ENCODE data around the gene ICA1L.

The ICA1L gene

GRCh38 chr2:202780514-202781021 is 91.0 kb downstream of the ICA1L start:
- FAIRE-seq = no peak

- FAIRE-seq = no peak
Observed at GRCh38 chr2:202778217-202778616, 93.3 kb downstream of the ICA1L start.

- FAIRE-seq = no peak
Observed at GRCh38 chr2:202774104-202774503, 97.5 kb downstream of the ICA1L start.

- no peak for FAIRE-seq
Observed at GRCh38 chr2:202773301-202773973, 98.1 kb downstream of the ICA1L start.

- FAIRE-seq = no peak
Observed at GRCh38 chr2:202771741-202772460, 99.7 kb downstream of the ICA1L start.

GRCh38 chr2:202771336-202771735 is 100.2 kb downstream of the ICA1L start:
- no peak for FAIRE-seq

- FAIRE-seq = no peak
Observed at GRCh38 chr2:202769201-202769600, 102.4 kb downstream of the ICA1L start.

- no peak for FAIRE-seq
Observed at GRCh38 chr2:202768273-202768672, 103.3 kb downstream of the ICA1L start.

- FAIRE-seq = no peak
Observed at GRCh38 chr2:202765436-202765835, 106.1 kb downstream of the ICA1L start.

GRCh38 chr2:202764991-202765390 is 106.6 kb downstream of the ICA1L start:
- FAIRE-seq = no peak

GRCh38 chr2:202763916-202764315 is 107.7 kb downstream of the ICA1L start:
- no peak for FAIRE-seq

- FAIRE-seq = no peak
Observed at GRCh38 chr2:202762556-202762955, 109.0 kb downstream of the ICA1L start.

GRCh38 chr2:202760848-202761247 is 110.7 kb downstream of the ICA1L start:
- no peak for FAIRE-seq

- no peak for FAIRE-seq
Observed at GRCh38 chr2:202758604-202759003, 113.0 kb downstream of the ICA1L start.

GRCh38 chr2:202758128-202758527 is 113.4 kb downstream of the ICA1L start:
- no peak for FAIRE-seq

- no peak for FAIRE-seq
Observed at GRCh38 chr2:202757339-202757738, 114.2 kb downstream of the ICA1L start.

GRCh38 chr2:202756598-202756997 is 115.0 kb downstream of the ICA1L start:
- no peak for FAIRE-seq

GRCh38 chr2:202754936-202755335 is 116.6 kb downstream of the ICA1L start:
- no peak for FAIRE-seq

GRCh38 chr2:202752071-202752470 is 119.5 kb downstream of the ICA1L start:
- FAIRE-seq = no peak

GRCh38 chr2:202750763-202751427 is 120.7 kb downstream of the ICA1L start:
- FAIRE-seq = no peak

- no peak for FAIRE-seq
Observed at GRCh38 chr2:202749477-202749876, 122.1 kb downstream of the ICA1L start.

- no peak for FAIRE-seq
Observed at GRCh38 chr2:202743613-202744012, 128.0 kb downstream of the ICA1L start.

- no peak for FAIRE-seq
Observed at GRCh38 chr2:202736826-202737225, 134.7 kb downstream of the ICA1L start.

GRCh38 chr2:202726070-202726469 is 145.5 kb downstream of the ICA1L start:
- FAIRE-seq = no peak

All from G401.6 (cell line).